GM12875 (cell line): ENCODE data around the gene CNTNAP2.

Experiments
- H3K4me3 ChIP-seq: one replicate; pipeline ENCODE4 v1.5.1; 2011; ENCODE audit warnings: low read depth, low read length, control low read depth
- CTCF ChIP-seq: IDR thresholded peaks from 2 replicates; pipeline ENCODE4 v1.5.1; 2011; ENCODE audit warnings: low read depth, mild to moderate bottlenecking, control low read depth, inconsistent platforms, low read length, moderate library complexity, borderline replicate concordance; ENCODE audit not compliant: insufficient read depth

CNTNAP2 gene

GRCh38 chr7:148209643-148210190 is 2093.1 kb downstream of the CNTNAP2 start:
- H3K4me3 ChIP-seq: no peak overlapping the region
- no peak for TF ChIP-seq CTCF

- no peak for TF ChIP-seq CTCF
- no peak overlapping the region for H3K4me3 ChIP-seq
These were observed 2094.3 kb downstream of the CNTNAP2 start for GRCh38 chr7:148210804-148211325.

- H3K4me3 ChIP-seq: no peak overlapping the region
- no peak for TF ChIP-seq CTCF
These were observed 2095.1 kb downstream of the CNTNAP2 start for GRCh38 chr7:148211740-148212151.

- TF ChIP-seq CTCF: no peak
- H3K4me3 ChIP-seq: no peak overlapping the region
These were observed 2096.1 kb downstream of the CNTNAP2 start for GRCh38 chr7:148212731-148213130.

GRCh38 chr7:148214101-148214500 is 2097.5 kb downstream of the CNTNAP2 start:
- no peak for TF ChIP-seq CTCF
- H3K4me3 ChIP-seq: no peak overlapping the region

GRCh38 chr7:148218603-148219002 is 2102.0 kb downstream of the CNTNAP2 start:
- no peak for TF ChIP-seq CTCF
- H3K4me3 ChIP-seq: no peak overlapping the region

GRCh38 chr7:148222721-148223120 is 2106.1 kb downstream of the CNTNAP2 start:
- TF ChIP-seq CTCF: no peak
- no peak overlapping the region for H3K4me3 ChIP-seq
